Right lobe of liver (tissue), 6 donors: ENCODE measurements around the gene NAALADL2. TPM values are rescaled to one million over a fixed set of nuclear protein-coding genes. Genes with fewer than 3 reads are reported as not detected.
A peak's percentile ranks its signal among the peaks of the same experiment; 100 is the strongest.
"Not testable (repeated sequence)": the region's sequence is repeated elsewhere in the genome, so short reads cannot be mapped to it uniquely, and the experiment has no call there.

Source experiments
- ATAC-seq, 4 donors: fragments of 200-7000 bp; cut with Tn5 transposase; one replicate each; pipeline ENCODE4 v1.9.1; 2020; ENCODE audit warnings: mild to moderate bottlenecking in 4 of 4, moderate library complexity in 4 of 4
- DNase-seq, 3 donors: peaks; one replicate each; pipeline ENCODE4 v3.0.0-alpha.2; 2020
- H3K27ac ChIP-seq, 3 donors: fragments of 200-600 bp; one replicate each; pipeline ENCODE4 v1.8.0; 2022
- H3K27me3 ChIP-seq, 2 donors: fragments of 200-600 bp; one replicate each; pipeline ENCODE4 v1.8.0; 2022
- H3K36me3 ChIP-seq, 4 donors: fragments of 200-600 bp; sonication (generic) in 1 of 4; one replicate each; pipeline versions ENCODE4 v1.5.1 to v1.8.0; 2017 to 2022; ENCODE audit warnings: control low read depth in 1 of 4
- H3K4me1 ChIP-seq, 4 donors: fragments of 200-600 bp; sonication (generic) in 1 of 4; one replicate each; pipeline versions ENCODE4 v1.5.1 to v1.8.0; 2017 to 2022; ENCODE audit warnings: control low read depth in 1 of 4
- H3K4me3 ChIP-seq, 3 donors: fragments of 200-600 bp; one replicate each; pipeline ENCODE4 v1.8.0; 2022
- H3K9me3 ChIP-seq, 4 donors: fragments of 200-600 bp; sonication (generic) in 1 of 4; one replicate each; pipeline versions ENCODE4 v1.5.1 to v1.8.0; 2017 to 2022; ENCODE audit warnings: control low read depth in 1 of 4
- POLR2A ChIP-seq: fragments of 450-650 bp; IDR thresholded peaks from one replicate; pipeline ENCODE4 v1.6.1; 2017; ENCODE audit warnings: antibody characterized with exemption, mild to moderate bottlenecking
- WGBS: methylation state at CpG from one replicate; pipeline ENCODE4 v1.1.6; 2018; ENCODE audit warnings: low coverage, low lambda C conversion rate; ENCODE audit not compliant: insufficient coverage; ENCODE audit errors: missing lambda C conversion rate; 5-methylcytosine and 5-hydroxymethylcytosine counted together
- intact Hi-C, 2 donors: fragments of 100-400 bp; cut with DNase I; formaldehyde crosslinking; loops; one replicate each; pipeline versions ENCODE4 v1.11.2 to v1.14.1; 2022
- total RNA-seq, 6 experiments: library from RNA; depleted of rRNA in 2 of 6; stranded (reverse); fragments of >200 nt in 2 of 6; fragmentation: NEBNext Ultra II Directional in 3 of 6; extraction: Animal tissue kit (Norgen Biotek cat#: 25700) in 3 of 6; gene quantifications; one replicate each; pipeline versions ENCODE4 v1.1.0 to v1.2.4, GENCODE V29; 2016 to 2023
- TF ChIP-seq, protein P1 (sequence below), 4 donors: fragments of 200-600 bp in 3 of 4; fragments of 450-650 bp in 1 of 4; IDR thresholded peaks; one replicate each; pipeline versions ENCODE4 v1.5.1 to v1.8.0; 2016 to 2022; ENCODE audit warnings: antibody characterized with exemption in 4 of 4, mild to moderate bottlenecking in 2 of 4
- donor health status: DM: no; HTN: yes; CAD: no.
- donor health status: DM: no; HTN: no; CAD: no.
- donor health status: DM: no; HTN: no; CAD: no.
- donor health status: DM: no; HTN: yes; CAD: no.
- donor health status: DM: no; HTN: yes; CAD: no.

NAALADL2 gene
- total RNA-seq, 6 experiments from 2014 or later = 0.86 to 4.9 (median 3.2) TPM

DNA sequence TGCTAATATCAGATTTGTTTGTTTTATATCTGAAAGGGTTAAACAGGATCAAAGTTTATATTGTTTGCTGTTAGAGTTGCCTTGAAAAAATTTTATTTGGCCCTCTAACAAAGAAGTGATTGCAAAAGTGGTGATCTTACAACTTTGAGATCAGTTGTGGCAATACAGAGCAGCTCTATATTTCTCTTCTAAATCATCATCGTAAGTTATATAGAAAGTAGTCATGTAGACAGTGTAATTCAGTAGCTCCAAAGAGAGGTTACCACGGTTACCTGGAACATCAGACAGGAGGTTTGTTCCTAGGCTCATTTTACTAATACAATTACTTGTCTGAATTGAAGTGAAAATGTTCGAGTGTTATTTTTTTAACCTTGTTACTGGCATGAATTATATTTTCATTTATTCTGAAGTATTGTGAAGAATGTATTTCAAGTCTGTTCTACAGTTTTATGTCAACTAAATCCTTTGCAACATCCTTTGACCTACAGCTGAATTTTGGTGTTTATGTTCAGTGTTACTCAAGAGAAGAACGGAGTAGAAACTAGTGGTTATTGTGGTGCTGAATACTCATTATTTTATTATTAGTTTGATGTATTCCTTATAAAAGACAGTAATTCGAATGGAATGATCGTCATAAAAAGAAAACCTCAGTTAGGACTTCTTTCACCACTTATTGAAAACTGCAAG is 214.2 kb downstream of the NAALADL2 start:
- Histone ChIP-seq H3K4me1 (peaks cover 0 to 4% (median 0%) of the 10 kb centered on the region in 4 donors), H3K27ac (no peak overlapping the region), H3K9me3 (no peaks in the 10 kb centered on the region), H3K36me3 (no peaks in the 10 kb centered on the region), H3K27me3 (no peaks in the 10 kb centered on the region), H3K4me3 (no peak overlapping the region)
- WGBS = 63% methylated on average over 6 of the region's 6 CpGs
- peak in 3 of 4 donors; percentile 40 to 66 (median 54) for ATAC-seq
- TF ChIP-seq POLR2A = no peak
- TF ChIP-seq, protein P1, sequence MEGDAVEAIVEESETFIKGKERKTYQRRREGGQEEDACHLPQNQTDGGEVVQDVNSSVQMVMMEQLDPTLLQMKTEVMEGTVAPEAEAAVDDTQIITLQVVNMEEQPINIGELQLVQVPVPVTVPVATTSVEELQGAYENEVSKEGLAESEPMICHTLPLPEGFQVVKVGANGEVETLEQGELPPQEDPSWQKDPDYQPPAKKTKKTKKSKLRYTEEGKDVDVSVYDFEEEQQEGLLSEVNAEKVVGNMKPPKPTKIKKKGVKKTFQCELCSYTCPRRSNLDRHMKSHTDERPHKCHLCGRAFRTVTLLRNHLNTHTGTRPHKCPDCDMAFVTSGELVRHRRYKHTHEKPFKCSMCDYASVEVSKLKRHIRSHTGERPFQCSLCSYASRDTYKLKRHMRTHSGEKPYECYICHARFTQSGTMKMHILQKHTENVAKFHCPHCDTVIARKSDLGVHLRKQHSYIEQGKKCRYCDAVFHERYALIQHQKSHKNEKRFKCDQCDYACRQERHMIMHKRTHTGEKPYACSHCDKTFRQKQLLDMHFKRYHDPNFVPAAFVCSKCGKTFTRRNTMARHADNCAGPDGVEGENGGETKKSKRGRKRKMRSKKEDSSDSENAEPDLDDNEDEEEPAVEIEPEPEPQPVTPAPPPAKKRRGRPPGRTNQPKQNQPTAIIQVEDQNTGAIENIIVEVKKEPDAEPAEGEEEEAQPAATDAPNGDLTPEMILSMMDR (IDR thresholded peaks at IDR 0.05) = no peak
- intact Hi-C loops = no loop called here
- no peak for DNase-seq

DNA sequence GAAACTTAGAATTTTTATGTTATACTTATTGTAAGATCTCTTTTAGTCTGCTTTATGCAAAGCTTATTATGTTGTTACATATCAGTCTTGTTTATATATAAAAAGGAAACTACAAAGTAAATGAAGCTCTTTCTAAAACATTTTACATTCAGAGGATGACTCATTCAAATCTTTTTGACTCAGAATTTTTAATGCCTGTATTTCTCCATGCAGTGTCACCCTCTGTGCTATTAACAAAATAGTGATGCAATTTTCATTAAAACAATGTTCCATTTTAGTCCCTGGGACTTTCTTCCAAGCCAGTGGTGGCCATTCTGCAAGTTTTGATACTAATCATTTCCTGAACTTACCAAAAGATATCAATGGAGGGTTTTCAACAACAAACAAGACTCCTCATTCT is 216.1 kb downstream of the NAALADL2 start:
- H3K4me3 ChIP-seq = no peak overlapping the region
- no peaks in the 10 kb centered on the region for H3K27me3 ChIP-seq
- no peaks in the 10 kb centered on the region for H3K36me3 ChIP-seq
- no peaks in the 10 kb centered on the region for H3K4me1 ChIP-seq
- H3K27ac ChIP-seq = no peak overlapping the region
- ATAC-seq = no peak
- TF ChIP-seq, protein P1 (IDR thresholded peaks at IDR 0.05) = no peak
- DNase-seq = no peak
- no peaks in the 10 kb centered on the region for H3K9me3 ChIP-seq
- intact Hi-C loops = no loop called here

DNA sequence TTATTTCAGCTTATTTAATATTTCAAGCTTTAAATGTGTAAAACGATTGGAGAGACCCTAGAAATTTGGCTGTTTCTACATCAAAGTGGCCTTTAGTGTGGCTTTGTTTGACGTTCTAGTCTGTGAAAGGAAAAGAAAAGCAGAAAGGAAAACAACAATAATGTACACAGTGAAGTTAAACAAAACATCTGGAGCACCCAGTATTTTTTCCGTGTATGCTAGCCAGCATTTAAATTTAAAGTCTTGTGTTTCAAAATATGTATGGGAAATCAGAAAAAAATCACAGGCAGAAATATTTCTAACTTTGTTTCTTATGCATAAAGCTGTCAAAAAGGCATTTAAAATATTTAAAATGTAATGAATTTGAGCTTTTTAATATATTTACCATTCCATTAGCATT is 218.1 kb downstream of the NAALADL2 start:
- TF ChIP-seq, protein P1 (IDR thresholded peaks at IDR 0.05) = no peak
- no peak for TF ChIP-seq POLR2A
- 24% methylated on average over 3 of the region's 3 CpGs for WGBS
- ATAC-seq (no peak), DNase-seq (no peak)
- H3K36me3 ChIP-seq = no peaks in the 10 kb centered on the region
- intact Hi-C loops = no loop called here
- H3K4me3 ChIP-seq = no peak overlapping the region
- no peaks in the 10 kb centered on the region for H3K27me3 ChIP-seq
- no peaks in the 10 kb centered on the region for H3K9me3 ChIP-seq
- H3K27ac ChIP-seq = no peak overlapping the region
- H3K4me1 ChIP-seq = no peaks in the 10 kb centered on the region

DNA sequence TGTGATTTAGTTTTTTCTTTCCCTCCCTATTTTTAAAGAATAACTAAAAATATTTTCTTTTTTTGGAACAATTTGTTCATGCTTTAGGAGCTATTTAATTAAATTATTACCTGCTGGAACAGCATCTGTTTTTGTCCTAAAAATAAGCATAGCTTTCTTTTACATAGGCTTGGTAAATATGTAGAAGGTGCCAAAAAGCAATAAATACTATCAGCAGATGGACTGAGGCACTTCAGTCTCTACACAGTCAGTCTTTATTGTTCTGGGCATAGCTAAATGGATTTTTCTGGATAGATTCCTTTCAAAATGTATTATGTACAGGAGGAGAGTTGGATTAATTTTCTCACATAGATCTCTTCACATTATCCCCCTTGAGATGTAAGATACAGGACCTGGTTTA is 223.5 kb downstream of the NAALADL2 start:
- no peaks in the 10 kb centered on the region for H3K4me1 ChIP-seq
- H3K36me3 ChIP-seq = no peaks in the 10 kb centered on the region
- no peak for TF ChIP-seq POLR2A
- TF ChIP-seq, protein P1 (IDR thresholded peaks at IDR 0.05) = no peak
- no peak for DNase-seq
- H3K9me3 ChIP-seq = no peaks in the 10 kb centered on the region
- no peak for ATAC-seq
- H3K4me3 ChIP-seq = no peak overlapping the region
- H3K27me3 ChIP-seq = no peaks in the 10 kb centered on the region
- intact Hi-C loops = no loop called here
- no peak overlapping the region for H3K27ac ChIP-seq

DNA sequence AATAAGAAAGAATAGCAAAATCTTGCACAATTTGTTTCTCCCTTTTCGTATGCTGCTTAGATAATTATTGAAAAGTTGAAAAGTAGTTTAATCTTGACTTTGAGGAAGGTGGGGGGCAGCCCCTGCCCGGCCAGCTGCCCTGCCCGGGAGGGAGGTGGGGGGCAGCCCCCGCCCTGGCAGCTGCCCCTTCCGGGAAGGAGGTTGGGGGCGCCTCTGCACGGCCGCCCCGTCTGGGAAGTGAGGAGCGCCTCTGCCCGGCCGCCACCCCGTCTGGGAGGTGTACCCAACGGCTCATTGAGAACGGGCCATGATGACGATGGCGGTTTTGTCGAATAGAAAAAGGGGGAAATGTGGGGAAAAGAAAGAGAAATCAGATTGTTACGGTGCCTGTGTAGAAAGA is 228.0 kb downstream of the NAALADL2 start:
- H3K27me3 ChIP-seq, intact Hi-C loops, H3K9me3 ChIP-seq, H3K4me1 ChIP-seq, ATAC-seq, DNase-seq, H3K4me3 ChIP-seq, H3K36me3 ChIP-seq, H3K27ac ChIP-seq: not testable (repeated sequence)
- 94% methylated on average over 18 of the region's 19 CpGs for WGBS
